Body of pancreas (tissue), 4 donors: Measurements from ENCODE around the gene KIAA0930.

Experiments
- POLR2A ChIP-seq, 3 donors: fragments of 450-650 bp; IDR thresholded peaks; one replicate each; pipeline ENCODE4 v1.6.1; 2016; ENCODE audit warnings: antibody characterized with exemption in 3 of 3, mild to moderate bottlenecking in 2 of 3
- TF ChIP-seq, protein P1 (sequence below), 7 experiments: fragments of 450-650 bp in 4 of 7; fragments of 200-600 bp in 3 of 7; sonication (generic) in 3 of 7; IDR thresholded peaks; one replicate each; pipeline ENCODE4 v1.5.1; 2016 to 2019; ENCODE audit warnings: antibody characterized with exemption in 7 of 7

DNA sequence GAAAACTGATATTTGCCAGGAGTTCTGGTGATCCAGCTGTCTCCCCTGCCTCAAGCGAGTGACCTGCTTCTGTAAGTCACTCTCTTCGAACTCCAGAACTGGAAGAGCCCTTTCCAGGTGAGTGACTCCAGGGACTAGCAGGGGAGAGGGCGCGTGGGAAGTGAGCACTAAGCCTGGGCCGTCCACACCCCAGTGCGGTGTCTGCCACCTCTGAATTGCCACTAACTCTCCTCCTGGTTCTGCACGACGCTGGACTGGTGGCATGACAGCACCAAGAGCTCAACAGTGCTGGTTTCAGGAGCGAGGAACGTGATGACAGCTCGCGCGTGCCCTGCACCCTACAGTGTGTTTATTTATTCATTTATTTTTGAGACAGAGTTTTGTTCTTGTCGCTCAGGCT, 22.9 kb downstream of the KIAA0930 start:
- no peak for TF ChIP-seq POLR2A (IDR thresholded peaks at IDR 0.05)
- TF ChIP-seq, protein P1, sequence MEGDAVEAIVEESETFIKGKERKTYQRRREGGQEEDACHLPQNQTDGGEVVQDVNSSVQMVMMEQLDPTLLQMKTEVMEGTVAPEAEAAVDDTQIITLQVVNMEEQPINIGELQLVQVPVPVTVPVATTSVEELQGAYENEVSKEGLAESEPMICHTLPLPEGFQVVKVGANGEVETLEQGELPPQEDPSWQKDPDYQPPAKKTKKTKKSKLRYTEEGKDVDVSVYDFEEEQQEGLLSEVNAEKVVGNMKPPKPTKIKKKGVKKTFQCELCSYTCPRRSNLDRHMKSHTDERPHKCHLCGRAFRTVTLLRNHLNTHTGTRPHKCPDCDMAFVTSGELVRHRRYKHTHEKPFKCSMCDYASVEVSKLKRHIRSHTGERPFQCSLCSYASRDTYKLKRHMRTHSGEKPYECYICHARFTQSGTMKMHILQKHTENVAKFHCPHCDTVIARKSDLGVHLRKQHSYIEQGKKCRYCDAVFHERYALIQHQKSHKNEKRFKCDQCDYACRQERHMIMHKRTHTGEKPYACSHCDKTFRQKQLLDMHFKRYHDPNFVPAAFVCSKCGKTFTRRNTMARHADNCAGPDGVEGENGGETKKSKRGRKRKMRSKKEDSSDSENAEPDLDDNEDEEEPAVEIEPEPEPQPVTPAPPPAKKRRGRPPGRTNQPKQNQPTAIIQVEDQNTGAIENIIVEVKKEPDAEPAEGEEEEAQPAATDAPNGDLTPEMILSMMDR (IDR thresholded peaks at IDR 0.05), result no peak
